Coronary artery (tissue), 2 donors: ENCODE results near the gene MACROD2.

Experiments
- DNase-seq: peaks from one replicate; pipeline ENCODE4 v3.0.0-alpha.2; 2017; ENCODE audit warnings: low spot score
- H3K27ac ChIP-seq, 2 donors: fragments of 200-600 bp; sonication (generic); one replicate each; pipeline ENCODE4 v1.5.1; 2016 to 2019
- H3K4me3 ChIP-seq: fragments of 200-600 bp; sonication (generic); 2 replicates; pipeline ENCODE4 v1.5.1; 2016; ENCODE audit warnings: mild to moderate bottlenecking, moderate library complexity
- CTCF ChIP-seq: fragments of 200-600 bp; sonication (generic); IDR thresholded peaks from one replicate; pipeline ENCODE4 v1.5.1; 2019; ENCODE audit warnings: antibody characterized with exemption

Gene MACROD2

GRCh38 chr20:14637441-14637840, 642.1 kb downstream of the MACROD2 start:
- no peak for TF ChIP-seq CTCF
- DNase-seq, result no peak
- Histone ChIP-seq H3K4me3 (no peak overlapping the region), H3K27ac (no peak overlapping the region)

DNA sequence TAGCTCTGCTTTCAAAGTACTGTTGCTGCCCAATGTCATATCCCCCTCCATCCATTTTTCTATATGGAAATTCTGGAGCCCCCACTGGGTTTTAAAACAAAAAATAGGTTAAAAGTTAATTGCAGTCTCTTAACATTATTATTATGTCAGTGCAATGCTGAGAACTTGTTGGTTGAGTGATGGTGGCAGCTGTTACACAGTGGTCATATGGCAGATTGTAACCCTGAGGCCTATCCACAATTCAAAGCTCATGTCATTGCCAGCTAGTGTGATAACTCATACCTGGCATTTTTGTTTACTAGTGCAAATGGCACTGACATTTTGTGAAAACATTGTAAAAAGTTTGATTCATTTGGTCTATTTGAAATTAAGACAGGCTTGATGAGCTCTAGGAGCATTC, 647.8 kb downstream of the MACROD2 start:
- no peak for DNase-seq
- no peak for TF ChIP-seq CTCF

DNA sequence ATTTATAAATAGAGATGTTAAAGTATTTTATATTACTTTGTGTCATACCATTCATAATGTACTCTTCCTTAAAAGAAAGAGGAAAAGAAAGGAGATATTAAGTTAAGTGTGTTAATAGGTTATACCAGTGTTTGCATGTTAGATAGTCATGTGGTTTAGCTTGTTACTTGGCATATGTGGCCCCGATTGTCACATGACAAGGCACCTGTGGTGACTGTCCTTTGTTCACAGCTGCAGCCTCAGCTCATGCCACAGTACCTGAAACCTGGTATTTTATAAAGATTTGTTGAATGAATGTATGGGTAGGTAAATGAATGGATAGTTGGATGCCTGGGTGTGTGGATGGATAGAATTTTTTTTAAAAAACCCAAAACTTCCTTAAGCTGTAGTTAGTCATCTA, 648.2 kb downstream of the MACROD2 start:
- DNase-seq, result no peak
- no peak overlapping the region for H3K4me3 ChIP-seq
- no peak for TF ChIP-seq CTCF
- no peak overlapping the region for H3K27ac ChIP-seq

More for the DNA sequence above, 647.8 kb downstream of the MACROD2 start:
- no peak overlapping the region for H3K27ac ChIP-seq
- no peak overlapping the region for H3K4me3 ChIP-seq

DNA sequence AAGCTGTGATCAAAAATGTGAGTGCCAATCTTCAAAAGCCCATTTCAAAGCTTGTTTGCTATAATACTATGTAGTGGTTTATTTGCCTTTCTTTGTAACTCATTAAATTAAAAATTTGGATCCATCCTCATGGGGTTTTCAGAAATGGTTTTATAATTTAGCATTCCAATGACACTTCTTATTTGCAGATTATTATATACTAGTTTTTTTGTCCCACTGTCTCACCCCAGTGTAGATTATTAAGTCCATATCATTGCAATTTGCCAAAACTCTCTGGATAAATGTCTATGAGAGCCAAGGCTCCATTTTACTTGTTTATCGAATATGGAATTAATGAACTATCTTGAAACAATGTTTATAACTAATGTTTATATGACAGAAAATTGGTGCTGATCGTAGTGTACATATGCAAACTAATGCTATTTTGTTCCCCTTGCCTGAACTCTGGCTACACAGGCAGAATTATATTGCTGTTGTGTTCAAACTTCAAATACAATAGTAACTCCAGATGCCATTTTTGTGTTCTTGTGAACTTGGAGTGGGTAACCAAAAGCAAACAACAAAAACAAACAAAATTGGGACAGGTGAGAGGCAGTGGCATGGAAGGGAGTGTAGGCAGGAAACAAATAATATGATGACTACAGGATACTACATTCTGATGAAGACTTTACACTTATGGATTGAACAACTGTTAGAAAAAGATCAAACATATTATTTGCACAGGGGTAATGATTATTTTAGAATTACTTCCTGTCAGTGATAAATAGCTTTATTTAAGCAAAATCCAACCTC, 649.2 kb downstream of the MACROD2 start:
- Histone ChIP-seq H3K4me3 (no peak overlapping the region), H3K27ac (no peak overlapping the region)
- no peak for DNase-seq
- TF ChIP-seq CTCF, result no peak

DNA sequence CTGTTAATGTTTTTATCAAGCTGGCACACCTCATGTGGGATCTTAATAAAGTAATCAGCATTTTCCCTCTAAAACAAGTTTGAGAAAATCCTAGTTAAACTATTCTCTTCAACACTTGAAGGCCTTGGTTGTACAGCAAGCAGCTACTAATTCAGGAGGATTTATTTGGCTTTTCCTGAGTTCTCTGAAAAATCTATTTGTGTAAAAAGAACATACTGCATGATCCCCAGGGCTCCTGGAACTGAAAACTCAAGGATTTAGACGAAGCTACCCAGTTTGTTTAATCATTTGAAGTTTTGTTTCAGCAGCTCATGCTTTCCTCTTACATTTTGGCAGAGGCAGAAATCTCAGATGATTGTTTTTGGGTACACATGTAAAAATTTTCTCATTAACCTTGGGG, 651.7 kb downstream of the MACROD2 start:
- DNase-seq, result no peak
- TF ChIP-seq CTCF, result no peak
- H3K27ac ChIP-seq, result no peak overlapping the region
- H3K4me3 ChIP-seq, result no peak overlapping the region

GRCh38 chr20:14649662-14650061, 654.3 kb downstream of the MACROD2 start:
- DNase-seq, result no peak
- no peak for TF ChIP-seq CTCF
- H3K4me3 ChIP-seq, result no peak overlapping the region
- no peak overlapping the region for H3K27ac ChIP-seq

DNA sequence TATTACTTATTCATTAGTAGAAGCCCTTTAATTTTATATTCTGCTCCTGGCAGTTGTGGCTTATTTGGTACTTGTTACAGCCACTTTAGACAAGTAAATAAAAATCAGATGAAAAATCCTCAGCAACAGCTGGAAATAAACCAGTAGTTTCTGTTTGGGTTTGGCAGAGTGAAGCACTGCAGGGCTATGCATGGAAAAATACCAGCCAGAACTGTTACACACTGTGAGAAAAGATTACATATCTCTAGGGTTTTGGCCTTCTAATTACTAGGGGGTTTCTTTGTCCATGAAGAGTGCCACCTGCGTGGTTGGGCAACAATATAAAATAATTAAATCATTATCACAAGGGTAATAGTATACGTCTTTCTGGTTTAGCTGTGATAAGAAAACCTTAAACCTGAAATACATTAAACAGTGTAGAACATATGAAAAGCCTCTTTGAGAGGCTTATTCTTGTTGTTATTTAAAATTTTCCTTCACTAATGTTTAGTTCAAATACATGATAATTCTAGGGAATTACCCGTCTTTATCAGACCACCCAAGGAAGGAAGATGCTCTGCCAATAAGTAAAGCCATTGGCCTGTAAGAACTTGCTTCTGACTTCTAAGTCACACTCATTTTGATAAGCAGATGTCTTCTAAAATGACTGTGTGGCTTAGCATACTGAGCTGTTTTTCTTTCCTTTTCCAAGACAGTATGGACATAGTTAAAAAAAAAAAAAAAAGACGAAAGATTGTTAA, 662.1 kb downstream of the MACROD2 start:
- no peak for TF ChIP-seq CTCF
- H3K4me3 ChIP-seq, result no peak overlapping the region
- no peak overlapping the region for H3K27ac ChIP-seq
- DNase-seq, result no peak
